Gastroesophageal sphincter (tissue), 3 donors: ENCODE measurements around the gene PGBD5.

ENCODE experiments used
- CTCF ChIP-seq, 4 experiments: fragments of 200-600 bp in 2 of 4; fragments of 450-650 bp in 2 of 4; sonication (generic) in 1 of 4; IDR thresholded peaks; one replicate each; pipeline ENCODE4 v1.5.1; 2017 to 2019; ENCODE audit warnings: antibody characterized with exemption in 4 of 4, mild to moderate bottlenecking in 2 of 4, moderate library complexity in 2 of 4
- EP300 ChIP-seq: sonication (generic); formaldehyde crosslinking; IDR thresholded peaks from one replicate; pipeline ENCODE4 v1.6.1; 2017; ENCODE audit warnings: antibody characterized with exemption, mild to moderate bottlenecking
- POLR2A ChIP-seq, 2 donors: fragments of 450-650 bp; IDR thresholded peaks; one replicate each; pipeline ENCODE4 v1.6.1; 2017; ENCODE audit warnings: antibody characterized with exemption in 2 of 2, mild to moderate bottlenecking in 2 of 2, moderate library complexity in 1 of 2
- POLR2AphosphoS5 ChIP-seq: sonication (generic); formaldehyde crosslinking; IDR thresholded peaks from one replicate; pipeline ENCODE4 v1.6.1; 2017; ENCODE audit warnings: antibody characterized with exemption

GRCh38 chr1:230366504-230366915 is 59.6 kb downstream of the PGBD5 start:
- no peak for TF ChIP-seq CTCF (IDR thresholded peaks at IDR 0.05)
- TF ChIP-seq EP300, result no peak
- TF ChIP-seq POLR2AphosphoS5, result no peak
- TF ChIP-seq POLR2A (IDR thresholded peaks at IDR 0.05), result no peak
